Ishikawa (cell line): ENCODE measurements around the gene TMEM244.

ENCODE experiments used
- CEBPB ChIP-seq: IDR thresholded peaks from 2 replicates; pipeline ENCODE4 v1.6.1; 2012
- CREB1 ChIP-seq: IDR thresholded peaks from 2 replicates; pipeline ENCODE4 v1.6.1; 2012; ENCODE audit warnings: low read depth
- EGR1 ChIP-seq: IDR thresholded peaks from 2 replicates; pipeline ENCODE4 v1.6.1; 2012
- EP300 ChIP-seq: IDR thresholded peaks from 2 replicates; pipeline ENCODE4 v1.6.1; 2012; ENCODE audit warnings: borderline replicate concordance
- FOXM1 ChIP-seq: IDR thresholded peaks from 2 replicates; pipeline ENCODE4 v1.6.1; 2012; ENCODE audit warnings: low read depth, borderline replicate concordance
- NFIC ChIP-seq: IDR thresholded peaks from 2 replicates; pipeline ENCODE4 v1.6.1; 2012
- RAD21 ChIP-seq: IDR thresholded peaks from 2 replicates; pipeline ENCODE4 v1.6.1; 2012; ENCODE audit warnings: low read depth
- TAF1 ChIP-seq: IDR thresholded peaks from 2 replicates; pipeline ENCODE4 v1.6.1; 2012; ENCODE audit warnings: low read depth, mild to moderate bottlenecking
- TCF12 ChIP-seq: IDR thresholded peaks from 2 replicates; pipeline ENCODE4 v1.6.1; 2012; ENCODE audit warnings: low read depth
- TEAD4 ChIP-seq: IDR thresholded peaks from 2 replicates; pipeline ENCODE4 v1.6.1; 2012
- USF1 ChIP-seq: IDR thresholded peaks from 2 replicates; pipeline ENCODE4 v1.6.1; 2012
- YY1 ChIP-seq: IDR thresholded peaks from 2 replicates; pipeline ENCODE4 v1.6.1; 2012; ENCODE audit warnings: low read depth
- ZBTB7A ChIP-seq: IDR thresholded peaks from 2 replicates; pipeline ENCODE4 v1.6.1; 2012; ENCODE audit warnings: low read depth
- TF ChIP-seq, protein P1 (sequence below): IDR thresholded peaks from 2 replicates; pipeline ENCODE4 v1.6.1; 2012; ENCODE audit warnings: low read depth, mild to moderate bottlenecking
- TF ChIP-seq, protein P2 (sequence below): IDR thresholded peaks from 2 replicates; pipeline ENCODE4 v1.6.1; 2012

TMEM244 gene

GRCh38 chr6:129902681-129903080 is 41.6 kb upstream of the TMEM244 start:
- TF ChIP-seq EP300 (no peak), NFIC (no peak), TEAD4 (no peak), EGR1 (no peak), TAF1 (no peak), FOXM1 (no peak), CEBPB (no peak), YY1 (no peak), TCF12 (no peak), USF1 (no peak), RAD21 (no peak), CREB1 (no peak)
- TF ChIP-seq, protein P1, sequence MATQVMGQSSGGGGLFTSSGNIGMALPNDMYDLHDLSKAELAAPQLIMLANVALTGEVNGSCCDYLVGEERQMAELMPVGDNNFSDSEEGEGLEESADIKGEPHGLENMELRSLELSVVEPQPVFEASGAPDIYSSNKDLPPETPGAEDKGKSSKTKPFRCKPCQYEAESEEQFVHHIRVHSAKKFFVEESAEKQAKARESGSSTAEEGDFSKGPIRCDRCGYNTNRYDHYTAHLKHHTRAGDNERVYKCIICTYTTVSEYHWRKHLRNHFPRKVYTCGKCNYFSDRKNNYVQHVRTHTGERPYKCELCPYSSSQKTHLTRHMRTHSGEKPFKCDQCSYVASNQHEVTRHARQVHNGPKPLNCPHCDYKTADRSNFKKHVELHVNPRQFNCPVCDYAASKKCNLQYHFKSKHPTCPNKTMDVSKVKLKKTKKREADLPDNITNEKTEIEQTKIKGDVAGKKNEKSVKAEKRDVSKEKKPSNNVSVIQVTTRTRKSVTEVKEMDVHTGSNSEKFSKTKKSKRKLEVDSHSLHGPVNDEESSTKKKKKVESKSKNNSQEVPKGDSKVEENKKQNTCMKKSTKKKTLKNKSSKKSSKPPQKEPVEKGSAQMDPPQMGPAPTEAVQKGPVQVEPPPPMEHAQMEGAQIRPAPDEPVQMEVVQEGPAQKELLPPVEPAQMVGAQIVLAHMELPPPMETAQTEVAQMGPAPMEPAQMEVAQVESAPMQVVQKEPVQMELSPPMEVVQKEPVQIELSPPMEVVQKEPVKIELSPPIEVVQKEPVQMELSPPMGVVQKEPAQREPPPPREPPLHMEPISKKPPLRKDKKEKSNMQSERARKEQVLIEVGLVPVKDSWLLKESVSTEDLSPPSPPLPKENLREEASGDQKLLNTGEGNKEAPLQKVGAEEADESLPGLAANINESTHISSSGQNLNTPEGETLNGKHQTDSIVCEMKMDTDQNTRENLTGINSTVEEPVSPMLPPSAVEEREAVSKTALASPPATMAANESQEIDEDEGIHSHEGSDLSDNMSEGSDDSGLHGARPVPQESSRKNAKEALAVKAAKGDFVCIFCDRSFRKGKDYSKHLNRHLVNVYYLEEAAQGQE, result no peak
- TF ChIP-seq, protein P2, sequence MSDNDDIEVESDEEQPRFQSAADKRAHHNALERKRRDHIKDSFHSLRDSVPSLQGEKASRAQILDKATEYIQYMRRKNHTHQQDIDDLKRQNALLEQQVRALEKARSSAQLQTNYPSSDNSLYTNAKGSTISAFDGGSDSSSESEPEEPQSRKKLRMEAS, result no peak

DNA sequence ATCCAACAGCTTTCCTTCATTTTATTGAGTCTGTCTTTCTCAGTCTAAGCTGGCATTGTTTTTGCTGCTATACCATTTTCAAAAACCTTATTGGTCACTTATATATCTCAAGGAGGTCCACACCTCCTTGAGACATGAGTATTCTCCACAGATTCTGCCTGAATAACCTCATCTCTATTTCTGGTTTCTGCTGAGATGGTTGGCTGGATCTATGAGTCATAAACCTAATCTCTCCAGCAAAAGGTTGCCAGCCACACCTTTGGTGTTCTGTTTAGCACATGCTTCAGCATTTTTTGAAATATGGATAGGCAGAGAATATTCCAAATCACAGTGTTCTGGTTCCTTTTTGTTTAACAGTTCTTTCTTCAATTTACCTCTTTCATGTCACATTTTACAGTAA is 40.8 kb upstream of the TMEM244 start:
- TF ChIP-seq ZBTB7A (no peak), FOXM1 (0 out of 2 replicates have a peak, but pooled peaks have one; percentile 35)
- TF ChIP-seq, protein P2, result 0 out of 2 replicates have a peak, but pooled peaks have one; percentile 25

- no peak for TF ChIP-seq ZBTB7A
- TF ChIP-seq, protein P1, result no peak
- TF ChIP-seq TEAD4, result no peak
- TF ChIP-seq TAF1, result no peak
- no peak for TF ChIP-seq CEBPB
- TF ChIP-seq YY1, result no peak
- TF ChIP-seq EGR1, result no peak
- no peak for TF ChIP-seq CREB1
- TF ChIP-seq FOXM1, result no peak
- TF ChIP-seq EP300, result no peak
- TF ChIP-seq TCF12, result no peak
- TF ChIP-seq, protein P2, result no peak
- TF ChIP-seq RAD21, result no peak
- no peak for TF ChIP-seq NFIC
- no peak for TF ChIP-seq USF1
These were observed 34.6 kb upstream of the TMEM244 start for GRCh38 chr6:129895692-129896091.

DNA sequence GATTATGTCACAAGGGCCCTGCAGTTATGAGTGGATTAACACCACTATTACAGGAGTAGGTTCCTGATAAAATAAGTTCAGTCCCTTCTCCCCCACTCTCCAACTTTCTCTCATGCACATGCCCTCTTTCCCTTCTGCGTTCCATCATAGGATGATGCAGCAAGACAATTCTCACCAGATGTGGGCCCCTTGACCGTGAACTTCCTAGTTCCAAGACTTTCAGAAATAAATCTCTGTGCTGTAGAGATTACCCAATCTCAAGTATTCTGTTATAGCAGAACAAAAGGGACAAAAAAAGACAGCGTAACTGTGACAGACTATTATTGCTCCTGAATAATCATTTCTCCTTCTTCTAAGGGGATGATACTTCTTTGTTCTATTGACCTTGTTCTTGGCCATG is 33.8 kb upstream of the TMEM244 start:
- TF ChIP-seq EGR1 (no peak), CEBPB (no peak), TAF1 (no peak)
- TF ChIP-seq, protein P1, result no peak

GRCh38 chr6:129893640-129894039 is 32.5 kb upstream of the TMEM244 start:
- TF ChIP-seq RAD21, result peak; percentile 49
- TF ChIP-seq EGR1, result no peak
